Measurements from ENCODE around the gene BCKDK. TPM values are rescaled to one million over a fixed set of nuclear protein-coding genes. Genes with fewer than 3 reads are reported as not detected.

Gene BCKDK
- total RNA-seq (2022; extraction: Qiagen RNA extraction; ENCODE audit: low read depth), result 37.7 to 50.5 TPM (median 42.3 TPM) in 5 replicates

GRCh38 chr16:31108035-31108793 is at the start of gene BCKDK:
Gene BCKDK (plus strand): TSS chr16:31108386. CDS start chr16:31109224, 838 bp downstream.

GRCh38 chr16:31073970-31074813 is 34.0 kb upstream of the BCKDK start, which contains the start of the genes ZNF646 and ZNF668:
Gene ZNF646 (plus strand): TSS chr16:31074422. CDS start chr16:31076325, 1,903 bp downstream.
Gene ZNF668 (minus strand): TSS chr16:31074240. CDS start chr16:31064459, 9,781 bp downstream.

GRCh38 chr16:31088459-31089183 is 19.6 kb upstream of the BCKDK start, which contains the start of gene PRSS53:
Gene PRSS53 (minus strand): TSS chr16:31088943. CDS start chr16:31088809, 134 bp downstream.

GRCh38 chr16:31094424-31095120 is 13.6 kb upstream of the BCKDK start, which contains the start of gene VKORC1:
Gene VKORC1 (minus strand): TSS chr16:31094797. CDS start chr16:31094729, 68 bp downstream.

GRCh38 chr16:31117384-31118222 is 9.4 kb downstream of the BCKDK start, which contains the start of gene KAT8:
Gene KAT8 (plus strand): TSS chr16:31117664. CDS start chr16:31117682, 18 bp downstream.

GRCh38 chr16:31135535-31136286 is 27.5 kb downstream of the BCKDK start, which contains the start of gene PRSS8:
Gene PRSS8 (minus strand): TSS chr16:31135727. CDS start chr16:31135498, 229 bp downstream.

GRCh38 chr16:31149894-31150890 is 42.0 kb downstream of the BCKDK start, which contains the start of gene PRSS36:
Gene PRSS36 (minus strand): TSS chr16:31150066. CDS start chr16:31150035, 31 bp downstream.

Other genes with a start within 250 kb of the BCKDK start
- gene BCL7C, start 214.3 kb upstream of the BCKDK start, total RNA-seq (2022; extraction: Qiagen RNA extraction; ENCODE audit: low read depth), result 24.4 to 38.8 TPM (median 34.4 TPM) in 5 replicates
- 0.12 to 0.26 TPM (median 0.21 TPM) in 4 of 5 replicates, not detected in the other for gene CTF1, start 211.8 kb upstream of the BCKDK start, total RNA-seq (2022; extraction: Qiagen RNA extraction; ENCODE audit: low read depth)
- 12.1 to 25.6 TPM (median 20.3 TPM) in 5 replicates for gene FBXL19, start 184.8 kb upstream of the BCKDK start, total RNA-seq (2022; extraction: Qiagen RNA extraction; ENCODE audit: low read depth)
- gene ORAI3, start 159.3 kb upstream of the BCKDK start, total RNA-seq (2022; extraction: Qiagen RNA extraction; ENCODE audit: low read depth), result 12.5 to 15.3 TPM (median 13.2 TPM) in 5 replicates
- gene SETD1A, start 150.6 kb upstream of the BCKDK start, total RNA-seq (2022; extraction: Qiagen RNA extraction; ENCODE audit: low read depth), result 19.1 to 23.3 TPM (median 20.8 TPM) in 5 replicates
- 12.8 to 14.8 TPM (median 13.7 TPM) in 5 replicates for gene HSD3B7, start 123.2 kb upstream of the BCKDK start, total RNA-seq (2022; extraction: Qiagen RNA extraction; ENCODE audit: low read depth)
- gene STX1B, start 97.7 kb upstream of the BCKDK start, total RNA-seq (2022; extraction: Qiagen RNA extraction; ENCODE audit: low read depth), result 1.6 to 2.1 TPM (median 1.8 TPM) in 5 replicates
- gene STX4, start 74.8 kb upstream of the BCKDK start, total RNA-seq (2022; extraction: Qiagen RNA extraction; ENCODE audit: low read depth), result 62.0 to 75.6 TPM (median 68.6 TPM) in 5 replicates
- 12.1 to 21.7 TPM (median 16.0 TPM) in 5 replicates for gene ZNF668, start 34.1 kb upstream of the BCKDK start, total RNA-seq (2022; extraction: Qiagen RNA extraction; ENCODE audit: low read depth)
- 10.3 to 13.0 TPM (median 11.6 TPM) in 5 replicates for gene ZNF646, start 34.0 kb upstream of the BCKDK start, total RNA-seq (2022; extraction: Qiagen RNA extraction; ENCODE audit: low read depth)
- gene PRSS53, start 19.4 kb upstream of the BCKDK start, total RNA-seq (2022; extraction: Qiagen RNA extraction; ENCODE audit: low read depth), result 1.3 to 2.1 TPM (median 1.6 TPM) in 5 replicates
- gene VKORC1, start 13.6 kb upstream of the BCKDK start, total RNA-seq (2022; extraction: Qiagen RNA extraction; ENCODE audit: low read depth), result 102 to 138 TPM (median 128 TPM) in 5 replicates
- 33.6 to 39.8 TPM (median 37.9 TPM) in 5 replicates for gene KAT8, start 9.3 kb downstream of the BCKDK start, total RNA-seq (2022; extraction: Qiagen RNA extraction; ENCODE audit: low read depth)
- 0.18 to 0.35 TPM (median 0.26 TPM) in 5 replicates for gene PRSS8, start 27.3 kb downstream of the BCKDK start, total RNA-seq (2022; extraction: Qiagen RNA extraction; ENCODE audit: low read depth)
- gene PRSS36, start 41.7 kb downstream of the BCKDK start, total RNA-seq (2022; extraction: Qiagen RNA extraction; ENCODE audit: low read depth), result 0.43 to 1.0 TPM (median 0.84 TPM) in 5 replicates
- gene FUS, start 71.8 kb downstream of the BCKDK start, total RNA-seq (2022; extraction: Qiagen RNA extraction; ENCODE audit: low read depth), result 492 to 613 TPM (median 516 TPM) in 5 replicates
- 26.1 to 45.4 TPM (median 38.3 TPM) in 5 replicates for gene PYCARD, start 94.4 kb downstream of the BCKDK start, total RNA-seq (2022; extraction: Qiagen RNA extraction; ENCODE audit: low read depth)
- gene TRIM72, start 105.7 kb downstream of the BCKDK start, total RNA-seq (2022; extraction: Qiagen RNA extraction; ENCODE audit: low read depth), result 0.02 TPM in 5 replicates
- not detected in 5 replicates for gene PYDC1, start 108.7 kb downstream of the BCKDK start, total RNA-seq (2022; extraction: Qiagen RNA extraction; ENCODE audit: low read depth)
- 1.1 to 2.6 TPM (median 1.9 TPM) in 5 replicates for gene ITGAM, start 151.6 kb downstream of the BCKDK start, total RNA-seq (2022; extraction: Qiagen RNA extraction; ENCODE audit: low read depth)
- 1.2 to 2.0 TPM (median 1.4 TPM) in 5 replicates for gene ITGAX, start 246.8 kb downstream of the BCKDK start, total RNA-seq (2022; extraction: Qiagen RNA extraction; ENCODE audit: low read depth)